Measurements from ENCODE around the gene CHIA.

Gene CHIA

DNA sequence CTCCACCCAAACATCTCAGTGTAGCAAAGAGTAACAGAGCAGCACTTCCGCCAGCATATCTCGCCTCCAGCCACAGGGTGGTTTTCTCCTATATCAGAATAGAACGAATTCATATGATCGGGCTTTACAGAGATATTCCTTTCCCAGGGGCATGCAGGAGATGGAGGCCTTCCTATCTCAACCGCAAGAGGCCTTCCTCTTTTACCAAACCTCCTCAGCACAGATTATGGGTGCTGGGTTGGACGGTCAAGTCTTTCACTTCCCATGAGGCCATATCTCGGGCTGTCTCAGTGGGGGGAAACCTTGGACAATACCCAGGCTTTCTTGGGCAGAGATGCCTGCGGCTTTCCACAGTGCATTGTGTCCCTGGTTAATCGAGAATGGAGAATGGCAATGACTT is 71.1 kb downstream of the CHIA start:
- no peak overlapping the region for H3K4me3 ChIP-seq (ENCODE audit: low read length)
- no peak for DNase-seq (ENCODE audit: low read depth)
- TF ChIP-seq, protein P1, sequence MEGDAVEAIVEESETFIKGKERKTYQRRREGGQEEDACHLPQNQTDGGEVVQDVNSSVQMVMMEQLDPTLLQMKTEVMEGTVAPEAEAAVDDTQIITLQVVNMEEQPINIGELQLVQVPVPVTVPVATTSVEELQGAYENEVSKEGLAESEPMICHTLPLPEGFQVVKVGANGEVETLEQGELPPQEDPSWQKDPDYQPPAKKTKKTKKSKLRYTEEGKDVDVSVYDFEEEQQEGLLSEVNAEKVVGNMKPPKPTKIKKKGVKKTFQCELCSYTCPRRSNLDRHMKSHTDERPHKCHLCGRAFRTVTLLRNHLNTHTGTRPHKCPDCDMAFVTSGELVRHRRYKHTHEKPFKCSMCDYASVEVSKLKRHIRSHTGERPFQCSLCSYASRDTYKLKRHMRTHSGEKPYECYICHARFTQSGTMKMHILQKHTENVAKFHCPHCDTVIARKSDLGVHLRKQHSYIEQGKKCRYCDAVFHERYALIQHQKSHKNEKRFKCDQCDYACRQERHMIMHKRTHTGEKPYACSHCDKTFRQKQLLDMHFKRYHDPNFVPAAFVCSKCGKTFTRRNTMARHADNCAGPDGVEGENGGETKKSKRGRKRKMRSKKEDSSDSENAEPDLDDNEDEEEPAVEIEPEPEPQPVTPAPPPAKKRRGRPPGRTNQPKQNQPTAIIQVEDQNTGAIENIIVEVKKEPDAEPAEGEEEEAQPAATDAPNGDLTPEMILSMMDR (IDR thresholded peaks at IDR 0.05; ENCODE audit: insufficient read depth, low read depth, low read length, missing control alignments): no peak

DNA sequence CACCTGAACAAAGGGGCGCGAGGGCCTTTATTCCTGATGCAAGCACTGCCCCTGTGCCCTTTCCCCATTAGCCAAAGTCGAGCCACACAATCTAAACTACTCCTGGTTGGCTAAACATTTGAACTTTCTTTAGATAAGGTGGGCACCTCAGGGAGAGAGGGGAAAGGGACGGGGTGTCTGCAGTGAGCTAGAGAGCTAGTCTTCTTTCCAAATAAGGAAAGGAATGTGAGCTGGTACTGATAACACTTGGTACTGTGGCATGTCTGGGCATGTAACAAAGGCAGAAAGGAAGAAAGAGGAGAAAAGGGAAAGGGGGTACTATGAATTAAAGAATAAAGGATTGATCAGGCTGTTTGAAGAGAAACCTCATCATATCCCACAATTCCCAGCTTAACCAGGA is 74.0 kb downstream of the CHIA start:
- TF ChIP-seq, protein P1 (IDR thresholded peaks at IDR 0.05; ENCODE audit: insufficient read depth, low read depth, low read length, missing control alignments): no peak
- DNase-seq (ENCODE audit: low read depth): peak; percentile 40
- H3K4me3 ChIP-seq (ENCODE audit: low read length): no peak overlapping the region

DNA sequence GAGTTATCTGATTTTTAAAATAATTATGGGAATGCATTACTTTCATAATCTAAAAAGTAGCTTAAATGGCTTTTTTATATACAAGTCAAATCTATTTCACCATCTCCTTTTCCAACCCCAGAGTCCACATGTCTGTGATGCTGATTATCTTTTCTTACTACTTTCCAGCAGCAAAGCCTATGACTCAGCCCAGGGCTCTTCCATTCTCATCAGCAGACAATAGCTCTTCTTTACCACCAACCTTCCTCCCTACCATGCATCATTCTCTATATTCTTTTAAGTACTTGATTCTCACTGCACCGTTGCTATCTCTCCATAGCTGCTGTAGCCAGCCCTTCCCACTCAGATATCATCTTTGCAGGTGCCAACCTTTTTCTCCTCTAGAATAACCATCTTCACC is 75.6 kb downstream of the CHIA start:
- no peak overlapping the region for H3K4me3 ChIP-seq (ENCODE audit: low read length)
- TF ChIP-seq, protein P1 (IDR thresholded peaks at IDR 0.05; ENCODE audit: insufficient read depth, low read depth, low read length, missing control alignments): no peak
- DNase-seq (ENCODE audit: low read depth): peak; percentile 51

DNA sequence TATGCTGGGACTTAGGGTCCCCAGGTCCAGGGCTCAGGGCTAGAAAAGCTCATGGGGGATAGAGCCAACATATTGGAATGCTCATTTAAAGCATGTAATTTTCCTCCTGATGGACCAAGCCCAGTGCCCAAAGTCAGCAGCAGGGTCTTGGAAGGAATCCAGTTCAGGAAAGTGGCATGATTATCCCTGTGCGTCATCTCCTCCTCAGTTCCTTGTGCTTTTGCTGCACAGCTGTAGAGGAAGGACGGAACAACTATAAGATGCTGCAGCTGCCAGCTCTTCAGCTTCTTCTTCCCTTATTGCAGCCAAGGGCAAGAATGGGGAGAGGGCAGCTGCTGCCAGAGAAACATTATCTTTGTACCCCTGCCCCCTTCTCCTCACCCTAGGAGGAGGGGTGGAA is 78.5 kb downstream of the CHIA start:
- no peak overlapping the region for H3K4me3 ChIP-seq (ENCODE audit: low read length)
- TF ChIP-seq, protein P1 (IDR thresholded peaks at IDR 0.05; ENCODE audit: insufficient read depth, low read depth, low read length, missing control alignments): no peak
- no peak for DNase-seq (ENCODE audit: low read depth)

DNA sequence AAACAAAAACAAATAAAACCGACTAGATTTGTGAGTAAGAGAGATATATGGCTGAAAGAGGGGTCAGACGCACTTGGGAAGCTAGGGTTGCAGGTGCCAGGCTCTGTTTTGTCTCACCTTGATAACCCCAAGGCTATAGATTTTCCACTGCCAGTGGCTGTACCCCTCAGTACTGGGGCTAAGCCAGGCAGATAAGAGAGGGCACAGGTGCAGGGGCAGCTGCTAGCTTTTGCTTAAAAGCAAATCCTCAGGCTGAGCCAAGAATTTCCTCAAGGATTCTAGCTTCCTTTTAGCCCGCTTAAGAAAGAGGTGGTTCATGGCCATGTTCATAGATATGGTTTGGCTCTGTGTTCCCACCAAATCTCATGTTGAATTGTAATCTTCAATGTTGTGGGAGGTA is 79.0 kb downstream of the CHIA start:
- TF ChIP-seq, protein P1 (IDR thresholded peaks at IDR 0.05; ENCODE audit: insufficient read depth, low read depth, low read length, missing control alignments): no peak
- H3K4me3 ChIP-seq (ENCODE audit: low read length): no peak overlapping the region

More for the DNA sequence above, 79.0 kb downstream of the CHIA start:
- no peak for DNase-seq (ENCODE audit: low read depth)
